ENCODE results near the gene HENMT1.

HENMT1 gene

GRCh38 chr1:108664481-108664880 is 3.6 kb upstream of the HENMT1 start:
- Histone ChIP-seq H2AFZ (ENCODE audit: low read depth, low read length, severe bottlenecking) (no peak overlapping the region), H3K4me2 (ENCODE audit: low read depth, low read length, poor library complexity, severe bottlenecking) (no peak overlapping the region), H3F3A (ENCODE audit: insufficient read depth) (no peaks in the 10 kb centered on the region), H3K4me3 (ENCODE audit: insufficient read depth, low read length, poor library complexity, severe bottlenecking) (no peak overlapping the region), H3K9me2 (replicated peaks; ENCODE audit: insufficient read depth, low read length) (no peaks in the 10 kb centered on the region), H3K27me3 (ENCODE audit: low read length) (no peaks in the 10 kb centered on the region), H4K20me1 (ENCODE audit: low read depth, low read length) (no peaks in the 10 kb centered on the region), H3K79me2 (ENCODE audit: insufficient read depth, low read length) (no peaks in the 10 kb centered on the region), H3K27ac (ENCODE audit: low read depth, low read length) (no peak overlapping the region), H3K9ac (ENCODE audit: low read length) (no peak overlapping the region), H3K9me3 (ENCODE audit: insufficient read depth, low read length) (no peaks in the 10 kb centered on the region), H3K36me3 (ENCODE audit: low read length) (no peaks in the 10 kb centered on the region)
- no peak for TF ChIP-seq EZH2phosphoT487 (conservative IDR thresholded peaks at IDR 0.05; ENCODE audit: low read length)
- no peak for TF ChIP-seq CTCF (IDR thresholded peaks at IDR 0.05; ENCODE audit: insufficient read depth, low read length, poor library complexity, severe bottlenecking)

GRCh38 chr1:108663074-108663473 is 2.2 kb upstream of the HENMT1 start:
- no peaks in the 10 kb centered on the region for H4K20me1 ChIP-seq (ENCODE audit: low read depth, low read length)
- H3K9ac ChIP-seq (ENCODE audit: low read length) = no peak overlapping the region
- H3K79me2 ChIP-seq (ENCODE audit: insufficient read depth, low read length) = no peaks in the 10 kb centered on the region
- no peak overlapping the region for H2AFZ ChIP-seq (ENCODE audit: low read depth, low read length, severe bottlenecking)
- no peaks in the 10 kb centered on the region for H3K9me2 ChIP-seq (replicated peaks; ENCODE audit: insufficient read depth, low read length)
- no peak overlapping the region for H3K4me3 ChIP-seq (ENCODE audit: insufficient read depth, low read length, poor library complexity, severe bottlenecking)
- H3K4me2 ChIP-seq (ENCODE audit: low read depth, low read length, poor library complexity, severe bottlenecking) = no peak overlapping the region
- no peak for TF ChIP-seq EZH2phosphoT487 (conservative IDR thresholded peaks at IDR 0.05; ENCODE audit: low read length)
- no peak for TF ChIP-seq CTCF (IDR thresholded peaks at IDR 0.05; ENCODE audit: insufficient read depth, low read length, poor library complexity, severe bottlenecking)
- H3K36me3 ChIP-seq (ENCODE audit: low read length) = no peaks in the 10 kb centered on the region
- H3K27ac ChIP-seq (ENCODE audit: low read depth, low read length) = no peak overlapping the region
- H3K9me3 ChIP-seq (ENCODE audit: insufficient read depth, low read length) = no peaks in the 10 kb centered on the region
- H3K27me3 ChIP-seq (ENCODE audit: low read length) = no peaks in the 10 kb centered on the region
- no peaks in the 10 kb centered on the region for H3F3A ChIP-seq (ENCODE audit: insufficient read depth)

- TF ChIP-seq EZH2phosphoT487 (conservative IDR thresholded peaks at IDR 0.05; ENCODE audit: low read length) (no peak), CTCF (IDR thresholded peaks at IDR 0.05; ENCODE audit: insufficient read depth, low read length, poor library complexity, severe bottlenecking) (no peak)
- Histone ChIP-seq H3K27me3 (ENCODE audit: low read length) (no peaks in the 10 kb centered on the region), H3K9me3 (ENCODE audit: insufficient read depth, low read length) (no peaks in the 10 kb centered on the region), H3K36me3 (ENCODE audit: low read length) (no peaks in the 10 kb centered on the region), H3K9me2 (replicated peaks; ENCODE audit: insufficient read depth, low read length) (no peaks in the 10 kb centered on the region), H3F3A (ENCODE audit: insufficient read depth) (no peaks in the 10 kb centered on the region), H3K79me2 (ENCODE audit: insufficient read depth, low read length) (no peaks in the 10 kb centered on the region), H3K27ac (ENCODE audit: low read depth, low read length) (no peak overlapping the region), H3K4me2 (ENCODE audit: low read depth, low read length, poor library complexity, severe bottlenecking) (no peak overlapping the region), H2AFZ (ENCODE audit: low read depth, low read length, severe bottlenecking) (no peak overlapping the region), H3K4me3 (ENCODE audit: insufficient read depth, low read length, poor library complexity, severe bottlenecking) (no peak overlapping the region), H4K20me1 (ENCODE audit: low read depth, low read length) (no peaks in the 10 kb centered on the region), H3K9ac (ENCODE audit: low read length) (no peak overlapping the region)
Measured at GRCh38 chr1:108657356-108658080, 3.4 kb downstream of the HENMT1 start.
